A673 (cell line): ENCODE data around the gene CHRND. TPM values are rescaled to one million over a fixed set of nuclear protein-coding genes. Genes with fewer than 3 reads are reported as not detected.

ENCODE experiments used
- BruUV-seq: library from RNA; stranded (reverse); fragments of 400-500 nt; replicated peaks from 2 replicates; lab custom pipeline; 2021; lab: Mats Ljungman, UMichigan
- CTCF ChIA-PET: fragments of 300-600 bp; sonication (Branson Sonifier 250); formaldehyde crosslinking; loops from one replicate; lab custom pipeline; 2022; ENCODE audit warnings: antibody characterized with exemption; lab: Charles Lee
- POLR2A ChIA-PET: fragments of 300-600 bp; sonication (Branson Sonifier 250); formaldehyde crosslinking; loops from one replicate; lab custom pipeline; 2022; ENCODE audit warnings: antibody characterized with exemption; ENCODE audit not compliant: low non-redundant PET; lab: Charles Lee
- DNase-seq: peaks from one replicate; pipeline ENCODE4 v3.0.0-alpha.2; 2015; ENCODE audit warnings: low spot score
- H3K27ac ChIP-seq: fragments of 200-600 bp; sonication (generic); 2 replicates; pipeline ENCODE4 v1.5.1; 2016; ENCODE audit warnings: mixed run types, low read depth, mild to moderate bottlenecking, mixed read lengths, antibody characterized with exemption, low read length; ENCODE audit not compliant: poor library complexity, severe bottlenecking
- H3K27me3 ChIP-seq: fragments of 200-600 bp; sonication (generic); replicated peaks from 2 replicates; pipeline ENCODE4 v1.6.1; 2017; ENCODE audit warnings: mixed run types, low read depth, mild to moderate bottlenecking, mixed read lengths, antibody characterized with exemption, low read length; ENCODE audit not compliant: insufficient read depth, poor library complexity
- H3K36me3 ChIP-seq: fragments of 200-600 bp; sonication (generic); 2 replicates; pipeline ENCODE4 v1.6.1; 2016; ENCODE audit warnings: mixed run types, mild to moderate bottlenecking, mixed read lengths, antibody characterized with exemption, low read length; ENCODE audit not compliant: insufficient read depth, poor library complexity, severe bottlenecking
- H3K4me1 ChIP-seq: fragments of 200-600 bp; sonication (generic); 2 replicates; pipeline ENCODE4 v1.6.1; 2017; ENCODE audit warnings: mixed run types, mild to moderate bottlenecking, mixed read lengths, antibody characterized with exemption, low read length; ENCODE audit not compliant: insufficient read depth, poor library complexity, severe bottlenecking
- H3K4me3 ChIP-seq: fragments of 200-600 bp; sonication (generic); 2 replicates; pipeline ENCODE4 v1.5.1; 2016; ENCODE audit warnings: low read depth, mixed run types, mild to moderate bottlenecking, mixed read lengths, low read length; ENCODE audit not compliant: poor library complexity, severe bottlenecking
- H3K9me3 ChIP-seq: fragments of 200-600 bp; sonication (generic); 2 replicates; pipeline ENCODE4 v1.6.1; 2016; ENCODE audit warnings: mixed run types, low read depth, mild to moderate bottlenecking, mixed read lengths, antibody characterized with exemption, low read length; ENCODE audit not compliant: poor library complexity, severe bottlenecking
- EZH2 ChIP-seq: fragments of 200-600 bp; sonication (generic); IDR thresholded peaks from 2 replicates; pipeline ENCODE4 v1.6.1; 2017; ENCODE audit warnings: borderline replicate concordance, low read depth, mild to moderate bottlenecking, mixed read lengths, antibody characterized with exemption, low read length; ENCODE audit not compliant: poor library complexity, severe bottlenecking
- intact Hi-C: fragments of 100-400 bp; cut with micrococcal nuclease; formaldehyde crosslinking; loops from one replicate; pipeline ENCODE4 v1.10.0; 2022; ENCODE audit not compliant: unreplicated experiment
- total RNA-seq: library from RNA; stranded (reverse); gene quantifications from 2 replicates; pipeline ENCODE4 v1.2.3, GENCODE V29; 2021
- TF ChIP-seq, protein P1 (sequence below): fragments of 300-800, 200-600 bp; sonication (generic); conservative IDR thresholded peaks from 2 replicates; pipeline ENCODE4 v1.5.1; 2017; ENCODE audit warnings: low read depth, mild to moderate bottlenecking, antibody characterized with exemption, low read length, moderate library complexity, mixed read lengths

CHRND gene
- total RNA-seq, 1 experiment from 2014 or later: not detected

DNA sequence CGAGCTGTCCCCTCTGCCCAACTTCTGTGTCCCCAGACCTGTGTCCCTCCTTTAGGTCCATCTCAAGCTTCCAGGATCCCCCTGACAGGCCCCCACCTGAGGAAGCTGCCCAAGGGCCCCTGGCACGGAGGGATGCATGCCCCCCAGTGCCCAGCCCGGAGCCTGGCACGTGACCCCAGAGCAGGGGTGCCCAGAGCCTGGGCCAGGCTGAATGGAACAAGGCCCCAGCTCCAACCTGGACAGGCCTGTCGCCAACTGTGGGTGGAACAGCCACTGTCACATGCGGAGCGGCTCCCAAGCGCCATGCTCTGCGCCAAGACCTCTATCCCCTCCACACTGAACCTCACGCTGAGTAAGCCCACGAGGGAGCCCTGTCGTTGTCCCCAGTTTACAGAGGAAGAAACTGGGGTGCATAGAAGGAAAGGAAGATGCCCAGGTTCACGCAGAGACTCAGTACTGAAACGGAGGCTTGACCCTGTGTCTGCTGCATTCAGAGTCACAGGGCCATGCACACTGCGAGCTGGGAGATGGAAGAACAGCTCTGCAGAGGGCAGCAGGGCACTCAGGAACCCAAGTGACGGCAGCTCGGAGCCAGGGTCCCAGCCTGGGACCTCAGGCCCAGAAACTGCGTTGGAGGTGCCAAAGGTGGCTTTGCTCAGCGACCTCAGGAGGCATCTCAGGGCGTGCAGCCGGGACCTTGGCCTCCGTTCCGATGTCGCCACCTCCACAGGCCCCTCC lies 32.8 kb upstream of the CHRND start:
- Histone ChIP-seq H3K4me3 (no peak overlapping the region), H3K27me3 (peaks cover 10% of the 10 kb centered on the region), H3K36me3 (no peaks in the 10 kb centered on the region), H3K4me1 (no peaks in the 10 kb centered on the region), H3K9me3 (no peaks in the 10 kb centered on the region), H3K27ac (no peak overlapping the region)
- no peak for DNase-seq
- ChIA-PET POLR2A (no interaction called here), CTCF (interaction anchor here (0.6 kb wide), 1 partner anchor 1320 kb away, joined by 3 read pairs; no protein-coding TSS in a partner anchor)
- no peak for TF ChIP-seq EZH2
- TF ChIP-seq, protein P1, sequence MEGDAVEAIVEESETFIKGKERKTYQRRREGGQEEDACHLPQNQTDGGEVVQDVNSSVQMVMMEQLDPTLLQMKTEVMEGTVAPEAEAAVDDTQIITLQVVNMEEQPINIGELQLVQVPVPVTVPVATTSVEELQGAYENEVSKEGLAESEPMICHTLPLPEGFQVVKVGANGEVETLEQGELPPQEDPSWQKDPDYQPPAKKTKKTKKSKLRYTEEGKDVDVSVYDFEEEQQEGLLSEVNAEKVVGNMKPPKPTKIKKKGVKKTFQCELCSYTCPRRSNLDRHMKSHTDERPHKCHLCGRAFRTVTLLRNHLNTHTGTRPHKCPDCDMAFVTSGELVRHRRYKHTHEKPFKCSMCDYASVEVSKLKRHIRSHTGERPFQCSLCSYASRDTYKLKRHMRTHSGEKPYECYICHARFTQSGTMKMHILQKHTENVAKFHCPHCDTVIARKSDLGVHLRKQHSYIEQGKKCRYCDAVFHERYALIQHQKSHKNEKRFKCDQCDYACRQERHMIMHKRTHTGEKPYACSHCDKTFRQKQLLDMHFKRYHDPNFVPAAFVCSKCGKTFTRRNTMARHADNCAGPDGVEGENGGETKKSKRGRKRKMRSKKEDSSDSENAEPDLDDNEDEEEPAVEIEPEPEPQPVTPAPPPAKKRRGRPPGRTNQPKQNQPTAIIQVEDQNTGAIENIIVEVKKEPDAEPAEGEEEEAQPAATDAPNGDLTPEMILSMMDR: no peak
- intact Hi-C loops: no loop called here
- BruUV-seq: no TSS peak

DNA sequence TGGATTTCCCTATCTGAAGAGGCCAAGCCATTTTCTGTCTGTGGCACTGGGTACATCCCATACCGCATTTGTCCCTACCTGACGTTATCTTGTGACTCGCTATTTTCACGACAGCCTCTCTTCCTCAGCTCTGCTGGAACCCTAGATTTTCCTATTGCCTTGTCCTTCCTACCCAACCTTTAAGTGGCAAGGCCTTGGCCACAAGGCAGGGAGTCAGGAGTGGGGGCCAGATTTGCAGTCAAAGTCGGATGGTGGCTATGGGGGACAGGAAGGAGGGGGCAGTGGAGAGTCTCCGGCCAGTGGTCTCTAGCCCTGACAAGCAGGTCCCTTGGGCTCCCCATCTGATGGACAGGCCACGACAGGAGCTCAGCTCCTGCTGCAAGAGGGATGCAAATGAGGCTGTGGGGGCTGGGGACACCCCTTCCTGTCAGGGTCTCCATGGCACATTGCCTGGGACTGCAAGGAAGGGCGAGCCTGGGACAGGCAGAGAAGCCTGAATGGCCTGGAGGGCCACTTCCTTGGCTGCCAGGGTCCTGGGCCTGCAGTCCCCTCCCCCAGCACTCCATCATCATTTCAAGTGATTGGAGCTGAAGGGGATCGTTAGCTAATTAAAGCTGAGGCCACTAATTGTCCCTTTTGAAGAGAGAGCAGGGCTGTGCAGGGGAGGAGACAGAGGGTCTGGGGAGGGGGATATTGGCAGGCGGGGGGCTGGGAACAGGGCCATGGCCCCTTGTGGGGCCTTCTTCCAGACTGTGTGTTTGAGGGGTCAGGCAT lies 32.1 kb upstream of the CHRND start:
- no TSS peak for BruUV-seq
- H3K9me3 ChIP-seq: no peaks in the 10 kb centered on the region
- H3K36me3 ChIP-seq: no peaks in the 10 kb centered on the region
- H3K4me3 ChIP-seq: no peak overlapping the region
- H3K27me3 ChIP-seq: peaks cover 3% of the 10 kb centered on the region
- H3K27ac ChIP-seq: no peak overlapping the region
- H3K4me1 ChIP-seq: no peaks in the 10 kb centered on the region
- DNase-seq: no peak
- TF ChIP-seq, protein P1: no peak
- TF ChIP-seq EZH2: no peak
- CTCF ChIA-PET: interaction anchor here (0.6 to 0.7 kb wide), 2 partner anchors 11 to 30 kb away, joined by 3 to 4 read pairs; no protein-coding TSS in a partner anchor
- intact Hi-C loops: no loop called here
- POLR2A ChIA-PET: no interaction called here

DNA sequence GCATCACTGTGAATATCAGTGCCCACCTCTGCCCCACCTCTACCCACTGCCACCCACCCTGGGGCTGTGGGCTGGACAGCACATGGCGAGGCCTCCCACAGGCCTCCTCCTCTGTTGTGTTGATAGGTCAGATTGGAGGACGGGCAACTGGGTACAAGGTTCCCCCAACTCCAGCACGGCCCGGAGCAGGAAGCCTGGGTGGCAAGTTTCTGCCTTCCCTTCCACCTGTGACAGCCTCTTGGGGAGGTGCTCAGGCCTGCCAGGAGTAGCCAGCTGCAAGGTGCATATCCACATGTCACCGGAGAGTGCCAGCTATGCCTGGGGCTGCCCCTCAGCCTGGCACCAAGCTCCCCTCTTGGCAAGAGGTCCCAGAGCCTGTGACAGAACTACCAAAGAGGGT lies 31.4 kb upstream of the CHRND start:
- Histone ChIP-seq H3K36me3 (no peaks in the 10 kb centered on the region), H3K4me1 (no peaks in the 10 kb centered on the region), H3K27ac (no peak overlapping the region), H3K4me3 (no peak overlapping the region), H3K9me3 (no peaks in the 10 kb centered on the region), H3K27me3 (no peaks in the 10 kb centered on the region)
- POLR2A ChIA-PET: no interaction called here
- no peak for DNase-seq
- CTCF ChIA-PET: interaction anchor here (0.7 kb wide), 1 partner anchor 12 kb away, joined by 3 read pairs; no protein-coding TSS in a partner anchor
- no TSS peak for BruUV-seq
- TF ChIP-seq, protein P1: no peak
- TF ChIP-seq EZH2: no peak
- intact Hi-C loops: no loop called here
